Inferior parietal cortex (tissue), 1 donor: ENCODE results near the gene RPS6KL1.

Source experiments
- DNase-seq: peaks from one replicate; pipeline ENCODE4 v3.0.0-alpha.2; 2016; ENCODE audit errors: extremely low spot score

Gene RPS6KL1

GRCh38 chr14:74952180-74952665 is 29.2 kb upstream of the RPS6KL1 start:
- no peak for DNase-seq

- DNase-seq = no peak
Measured at GRCh38 chr14:74951443-74952179, 28.6 kb upstream of the RPS6KL1 start.

DNA sequence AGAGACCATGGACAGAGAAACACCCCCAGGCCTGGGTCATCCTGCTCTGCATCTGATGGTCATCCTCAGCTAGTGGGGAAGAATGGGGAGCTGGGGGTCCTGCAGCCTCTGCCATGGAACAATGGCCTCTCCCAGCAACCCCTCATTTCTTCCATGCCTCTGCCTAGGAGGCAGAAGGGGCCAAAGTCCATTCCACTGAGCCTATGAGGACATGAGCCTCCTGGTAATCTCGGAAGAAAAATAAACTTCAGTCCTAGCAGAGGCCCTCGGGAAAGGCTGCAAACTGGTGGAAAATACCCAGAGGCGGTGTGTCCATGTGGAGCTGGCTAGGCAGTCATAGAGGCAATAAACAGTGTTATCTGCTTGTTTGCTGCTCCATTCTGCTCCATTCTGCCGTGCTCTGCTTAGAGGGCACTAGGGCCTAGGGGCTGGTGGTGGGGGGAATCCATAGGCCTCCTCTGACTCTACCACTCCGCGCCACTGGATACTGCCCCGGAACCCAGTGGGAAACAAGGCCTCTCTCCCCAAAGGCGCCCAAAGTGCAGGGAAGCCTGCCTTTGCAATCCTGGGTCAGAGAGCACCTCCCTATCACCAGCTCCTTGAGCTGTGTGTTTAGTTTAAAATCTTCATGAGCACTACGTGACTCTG is 27.9 kb upstream of the RPS6KL1 start:
- DNase-seq = no peak

DNA sequence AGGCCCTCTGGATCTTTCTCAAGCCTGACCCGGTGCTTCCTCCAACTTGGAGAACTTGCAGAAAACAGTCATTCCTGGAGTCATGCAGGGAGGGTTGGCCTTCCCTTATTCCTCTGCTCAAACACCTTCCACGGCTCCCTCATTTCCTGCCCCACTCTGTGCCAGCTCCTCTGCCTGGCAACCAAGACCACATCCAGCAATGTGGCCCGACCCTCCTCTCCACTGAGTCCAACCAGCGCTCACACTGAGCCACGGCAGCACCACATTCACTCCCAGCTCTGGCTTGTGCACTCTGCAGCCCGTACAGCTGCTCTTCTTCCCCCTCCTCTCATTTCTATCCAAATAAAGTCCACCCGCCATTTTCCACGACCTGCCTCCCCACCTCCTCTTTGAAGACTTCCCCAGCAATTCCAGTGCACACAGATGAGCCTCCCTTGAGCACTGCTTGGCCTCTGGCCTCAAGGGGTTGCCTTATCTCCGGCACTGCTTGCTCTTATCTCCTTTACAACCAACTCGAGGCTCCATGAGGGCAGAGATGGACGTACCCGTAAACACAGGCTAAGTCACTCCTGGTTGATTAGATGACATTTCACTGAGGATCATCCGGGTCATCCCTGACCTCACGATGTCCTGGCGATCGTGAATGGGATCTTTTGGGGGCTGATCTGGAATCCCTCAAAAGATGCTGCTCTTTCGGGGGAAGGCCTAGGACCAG is 27.0 kb upstream of the RPS6KL1 start:
- DNase-seq = no peak

DNA sequence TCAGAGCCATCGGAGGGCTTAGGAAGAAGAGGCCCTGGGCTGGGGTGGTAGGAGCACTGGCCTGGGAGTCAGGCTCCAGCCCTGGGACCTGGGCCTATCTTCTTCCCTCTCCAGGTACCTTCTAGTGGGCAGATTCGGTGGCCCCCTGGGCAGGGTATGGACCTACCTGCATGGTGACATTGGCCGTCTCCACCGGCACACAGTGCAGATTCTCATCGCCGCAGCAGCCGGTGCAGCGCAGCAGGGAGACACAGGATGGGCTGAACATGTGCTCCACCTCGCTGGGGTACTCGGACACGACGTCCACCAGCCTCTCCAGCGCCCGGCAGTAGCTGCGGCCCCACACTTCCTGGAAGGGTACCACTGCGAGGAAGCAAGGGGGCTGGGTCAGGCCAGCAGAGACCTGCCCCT is 26.1 kb upstream of the RPS6KL1 start:
- DNase-seq = no peak

DNA sequence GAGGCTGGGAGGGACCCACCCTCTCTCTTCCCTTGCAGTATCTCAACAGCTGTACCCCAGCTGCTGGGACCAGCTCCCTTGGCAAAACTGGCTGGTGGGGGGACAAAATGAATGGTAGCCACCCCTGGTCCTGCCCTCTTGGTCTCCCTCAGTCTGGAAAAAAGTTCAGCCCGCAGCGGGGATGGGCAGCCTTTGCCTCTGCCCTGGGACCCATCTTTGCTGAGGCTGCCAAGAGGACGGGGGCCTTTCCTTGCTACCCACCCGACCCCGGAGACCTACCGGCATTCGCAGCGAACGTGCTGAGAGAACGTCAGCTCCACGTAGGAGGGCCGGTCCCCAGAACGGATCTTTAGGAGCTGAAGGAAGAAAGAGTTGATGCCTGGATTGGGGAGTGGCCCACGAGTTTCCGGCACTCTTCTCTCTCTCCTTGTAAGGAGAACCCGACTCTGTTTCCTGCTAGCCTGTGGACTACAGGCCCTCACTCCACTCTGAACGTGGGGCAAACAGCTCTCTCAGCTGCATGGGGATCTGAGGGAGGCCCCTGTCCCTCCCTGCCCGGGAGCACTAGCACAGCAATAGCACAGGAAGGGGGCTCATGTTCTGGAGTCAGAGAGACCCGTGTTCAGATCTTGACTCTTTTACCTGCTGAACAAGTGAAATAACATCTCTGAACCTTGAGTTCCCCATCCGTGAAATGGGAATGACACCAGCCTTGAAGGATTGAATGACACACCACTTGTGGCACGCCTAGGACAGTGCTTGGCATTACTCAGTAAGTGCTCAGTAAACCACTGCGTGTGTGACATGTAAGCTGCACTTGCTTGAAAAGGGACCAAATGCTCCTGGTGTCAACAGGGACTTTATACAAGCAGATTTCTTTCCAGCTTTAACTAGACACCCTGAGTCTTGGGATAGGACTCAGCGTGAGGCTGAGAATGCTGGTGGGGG is 25.4 kb upstream of the RPS6KL1 start:
- DNase-seq = no peak

DNA sequence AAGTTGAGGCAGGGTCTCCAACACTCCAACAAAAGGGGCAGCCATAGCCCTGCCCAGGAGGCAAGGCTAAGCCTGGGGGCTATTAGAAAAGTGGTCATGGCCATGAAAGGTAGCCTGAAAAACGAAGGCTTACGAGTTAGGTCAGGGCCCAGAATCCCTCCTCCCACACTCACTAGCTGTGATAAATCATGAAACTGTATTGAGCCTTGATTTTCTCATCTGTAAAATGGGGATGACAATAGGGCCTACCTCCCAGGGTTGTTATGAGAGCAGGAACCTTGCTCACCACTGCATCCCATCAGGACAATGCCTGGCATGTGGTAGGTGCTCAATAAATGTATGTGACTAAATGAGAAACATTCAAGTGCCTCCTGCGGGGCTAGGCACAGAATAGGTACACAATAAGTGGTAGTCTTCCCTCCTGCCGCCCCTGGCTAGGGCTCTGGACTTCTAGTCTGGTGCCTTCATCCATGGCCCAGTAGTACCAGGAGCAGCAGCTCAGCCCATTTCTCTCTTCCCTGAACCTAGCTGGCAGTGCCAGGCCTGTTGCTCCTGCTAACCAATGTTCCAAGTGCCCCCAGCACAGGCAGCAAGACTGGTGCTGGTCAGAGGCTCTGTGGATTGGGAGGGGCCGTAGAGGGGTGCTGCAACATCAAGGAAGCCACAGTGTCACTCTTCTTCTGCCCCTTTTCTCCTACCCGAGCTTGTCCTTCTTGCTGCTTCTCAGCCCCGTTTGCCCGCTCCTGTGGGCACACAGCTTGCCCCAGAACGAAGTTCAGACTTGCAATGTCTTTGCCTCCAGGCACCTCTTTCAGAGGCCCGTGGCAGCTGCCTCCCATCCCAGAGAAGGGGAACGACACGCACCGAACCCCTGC is 24.5 kb upstream of the RPS6KL1 start:
- no peak for DNase-seq

GRCh38 chr14:74946659-74947281 is 23.7 kb upstream of the RPS6KL1 start:
- no peak for DNase-seq

- peak; percentile 89 for DNase-seq
Measured at GRCh38 chr14:74945852-74946658, 23.0 kb upstream of the RPS6KL1 start.

GRCh38 chr14:74945261-74945851 is 22.3 kb upstream of the RPS6KL1 start:
- peak; percentile 32 for DNase-seq

GRCh38 chr14:74942608-74943007 is 19.5 kb upstream of the RPS6KL1 start:
- no peak for DNase-seq

- DNase-seq = no peak
Measured at GRCh38 chr14:74942181-74942580, 19.1 kb upstream of the RPS6KL1 start.

GRCh38 chr14:74941676-74942097 is 18.6 kb upstream of the RPS6KL1 start:
- DNase-seq = peak; percentile 48

DNA sequence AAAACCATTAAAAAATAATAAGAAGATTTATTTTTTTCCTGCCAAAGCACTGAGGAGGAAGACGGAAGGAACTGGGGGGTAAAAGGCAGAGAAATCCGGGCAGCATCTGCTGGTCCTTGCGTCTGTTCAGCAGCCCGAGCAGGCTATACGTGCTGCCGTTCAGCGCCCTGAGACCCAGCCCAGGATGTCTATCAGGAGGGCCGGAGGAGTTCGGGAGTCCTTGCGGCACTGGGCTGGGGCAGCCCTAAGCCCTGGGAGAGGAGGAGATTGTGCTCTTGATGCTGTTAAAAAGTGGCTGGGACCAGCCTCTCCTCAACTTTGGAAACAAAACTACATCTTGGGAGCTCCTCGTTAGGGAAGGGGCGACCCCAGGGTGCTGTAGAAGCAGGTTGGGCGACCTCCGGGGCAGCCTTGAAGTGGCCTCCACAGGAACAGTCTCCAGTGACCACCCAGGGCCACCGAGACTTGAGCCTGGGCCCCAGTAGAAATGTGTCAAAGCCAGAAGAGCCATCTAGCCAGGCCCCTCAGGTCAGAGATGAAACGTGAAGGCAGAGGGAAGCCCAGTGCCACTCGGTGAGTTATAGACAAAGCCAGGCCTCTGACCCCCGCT is 18.0 kb upstream of the RPS6KL1 start:
- no peak for DNase-seq

DNA sequence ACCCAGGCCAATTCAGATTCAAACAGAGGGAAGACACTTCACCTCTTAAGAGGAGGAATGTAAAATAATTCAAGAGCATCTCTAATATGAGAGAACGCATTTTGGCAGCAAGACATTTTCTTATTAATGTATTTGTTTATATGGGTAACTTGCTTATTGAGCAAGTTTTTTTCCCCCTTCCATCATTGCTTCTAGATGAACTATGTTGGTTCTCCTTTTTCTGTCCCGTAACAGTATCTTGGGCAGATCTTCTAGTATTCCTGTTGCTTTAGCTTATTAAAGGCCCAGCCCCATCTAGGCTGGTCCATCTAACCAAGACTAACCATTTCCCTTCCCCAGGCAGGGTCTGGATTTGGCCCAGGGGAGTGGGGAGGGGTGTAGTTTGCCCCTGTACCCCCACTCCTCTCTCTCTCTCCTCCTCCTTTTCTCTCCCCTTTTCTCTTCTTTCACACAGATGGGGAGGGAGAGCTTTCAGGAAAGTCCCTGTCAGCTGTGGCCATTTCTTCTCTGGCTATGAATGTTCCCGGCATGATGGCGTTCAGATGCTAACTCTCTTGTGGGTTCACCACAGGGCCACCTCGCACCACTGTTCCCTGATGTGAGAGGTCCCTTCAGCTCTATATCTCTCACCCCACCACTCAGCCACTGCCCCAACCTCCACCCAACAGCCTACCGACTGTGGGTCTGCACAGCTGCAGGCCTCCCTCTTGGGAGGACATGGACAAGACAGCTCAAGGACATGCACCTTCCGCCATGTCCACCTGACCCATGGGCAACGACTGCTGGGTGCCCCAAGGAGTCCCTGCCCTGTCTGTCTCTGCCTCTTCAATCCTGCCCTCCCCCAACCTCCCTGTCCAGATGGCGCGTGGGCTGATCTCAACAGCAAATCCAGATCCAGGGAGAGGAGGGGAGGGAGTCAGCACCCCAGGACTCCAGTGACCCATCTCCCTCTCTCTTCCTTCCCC is 15.8 kb upstream of the RPS6KL1 start:
- no peak for DNase-seq

- DNase-seq = no peak
Measured at GRCh38 chr14:74937171-74937570, 14.1 kb upstream of the RPS6KL1 start.

DNA sequence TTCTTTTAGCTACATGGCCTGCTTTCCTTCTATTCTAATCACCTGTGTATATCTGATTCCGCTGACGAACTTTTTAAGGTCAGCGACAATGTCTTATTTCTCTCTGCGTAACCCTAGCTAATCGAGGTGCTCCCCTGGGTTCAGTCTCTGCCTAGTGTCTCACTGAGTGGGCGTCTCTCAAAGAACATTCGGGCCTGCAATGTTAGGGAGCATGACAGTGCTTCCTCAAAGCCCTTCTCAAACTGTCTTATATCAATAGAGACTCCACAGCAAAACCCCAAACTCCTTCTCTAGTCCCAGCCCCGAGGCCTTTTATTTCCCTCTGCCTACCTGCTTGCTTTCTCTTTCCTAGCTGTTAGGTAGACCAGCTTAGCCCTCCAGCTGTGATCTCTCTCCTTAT is 13.7 kb upstream of the RPS6KL1 start:
- DNase-seq = no peak
